Testis (tissue), 2 donors: ENCODE measurements around the gene OLFML3.

ENCODE experiments used
- POLR2A ChIP-seq: fragments of 450-650 bp; IDR thresholded peaks from one replicate; pipeline ENCODE4 v1.6.1; 2017; ENCODE audit warnings: antibody characterized with exemption, mild to moderate bottlenecking, moderate library complexity
- TF ChIP-seq, protein P1 (sequence below), 3 experiments: fragments of 450-650 bp in 2 of 3; fragments of 200-600 bp in 1 of 3; sonication (generic) in 1 of 3; IDR thresholded peaks; one replicate each; pipeline ENCODE4 v1.5.1; 2016 to 2019; ENCODE audit warnings: antibody characterized with exemption in 3 of 3, mild to moderate bottlenecking in 2 of 3, moderate library complexity in 1 of 3

- TF ChIP-seq, protein P1, sequence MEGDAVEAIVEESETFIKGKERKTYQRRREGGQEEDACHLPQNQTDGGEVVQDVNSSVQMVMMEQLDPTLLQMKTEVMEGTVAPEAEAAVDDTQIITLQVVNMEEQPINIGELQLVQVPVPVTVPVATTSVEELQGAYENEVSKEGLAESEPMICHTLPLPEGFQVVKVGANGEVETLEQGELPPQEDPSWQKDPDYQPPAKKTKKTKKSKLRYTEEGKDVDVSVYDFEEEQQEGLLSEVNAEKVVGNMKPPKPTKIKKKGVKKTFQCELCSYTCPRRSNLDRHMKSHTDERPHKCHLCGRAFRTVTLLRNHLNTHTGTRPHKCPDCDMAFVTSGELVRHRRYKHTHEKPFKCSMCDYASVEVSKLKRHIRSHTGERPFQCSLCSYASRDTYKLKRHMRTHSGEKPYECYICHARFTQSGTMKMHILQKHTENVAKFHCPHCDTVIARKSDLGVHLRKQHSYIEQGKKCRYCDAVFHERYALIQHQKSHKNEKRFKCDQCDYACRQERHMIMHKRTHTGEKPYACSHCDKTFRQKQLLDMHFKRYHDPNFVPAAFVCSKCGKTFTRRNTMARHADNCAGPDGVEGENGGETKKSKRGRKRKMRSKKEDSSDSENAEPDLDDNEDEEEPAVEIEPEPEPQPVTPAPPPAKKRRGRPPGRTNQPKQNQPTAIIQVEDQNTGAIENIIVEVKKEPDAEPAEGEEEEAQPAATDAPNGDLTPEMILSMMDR (IDR thresholded peaks at IDR 0.05): no peak
- TF ChIP-seq POLR2A: no peak
Measured at GRCh38 chr1:114015075-114015474, 35.8 kb downstream of the OLFML3 start.
